IPS-20b (cell line): ENCODE data around the gene FSTL4.

Experiments
- H3K27ac ChIP-seq: one replicate; pipeline ENCODE4 v1.5.1; 2013; ENCODE audit warnings: low read length
- H3K27me3 ChIP-seq: 2 replicates; pipeline ENCODE4 v1.6.1; 2013; ENCODE audit warnings: mild to moderate bottlenecking, low read length, inconsistent platforms; ENCODE audit not compliant: insufficient read depth
- H3K36me3 ChIP-seq: 2 replicates; pipeline ENCODE4 v1.6.1; 2013; ENCODE audit warnings: low read depth, mild to moderate bottlenecking, inconsistent platforms, low read length, moderate library complexity; ENCODE audit not compliant: insufficient read depth
- H3K4me1 ChIP-seq: 2 replicates; pipeline ENCODE4 v1.6.1; 2013; ENCODE audit warnings: mild to moderate bottlenecking, control low read depth, inconsistent platforms, low read length, moderate library complexity; ENCODE audit not compliant: insufficient read depth
- H3K4me3 ChIP-seq: 2 replicates; pipeline ENCODE4 v1.5.1; 2013; ENCODE audit warnings: mild to moderate bottlenecking, low read length, inconsistent platforms
- H3K9ac ChIP-seq: 2 replicates; pipeline ENCODE4 v1.6.1; 2013; ENCODE audit warnings: low read depth, mild to moderate bottlenecking, inconsistent platforms, low read length, moderate library complexity
- H3K9me3 ChIP-seq: 2 replicates; pipeline ENCODE4 v1.6.1; 2013; ENCODE audit warnings: mild to moderate bottlenecking, low read depth, low read length, inconsistent platforms; ENCODE audit not compliant: insufficient read depth

FSTL4 gene

DNA sequence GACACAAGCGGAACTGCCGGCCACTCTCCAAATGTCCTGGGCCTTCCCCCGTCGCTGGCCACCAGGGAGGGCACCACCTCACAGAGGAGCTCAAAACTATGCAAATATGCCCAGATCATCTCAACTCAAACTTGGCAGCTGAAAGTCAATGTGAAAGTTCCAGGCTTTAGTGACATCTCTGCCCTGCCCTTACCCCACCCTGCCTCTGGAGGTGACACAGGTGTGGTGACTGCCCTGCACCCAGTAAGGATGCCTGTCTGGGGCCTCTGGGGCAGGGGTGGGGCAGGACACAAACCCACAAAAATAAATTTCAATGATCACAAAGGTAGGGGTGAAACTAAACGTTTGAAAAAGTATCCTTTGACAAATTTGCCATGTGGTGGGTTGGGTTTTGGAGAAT lies 347.1 kb downstream of the FSTL4 start:
- H3K9me3 ChIP-seq, result no peaks in the 10 kb centered on the region; the same call in 1 of the 2 replicates
- H3K4me1 ChIP-seq, result no peaks in the 10 kb centered on the region
- no peak overlapping the region for H3K4me3 ChIP-seq
- H3K36me3 ChIP-seq, result no peaks in the 10 kb centered on the region
- no peak overlapping the region for H3K27ac ChIP-seq
- no peaks in the 10 kb centered on the region for H3K27me3 ChIP-seq
- H3K9ac ChIP-seq, result no peak overlapping the region

DNA sequence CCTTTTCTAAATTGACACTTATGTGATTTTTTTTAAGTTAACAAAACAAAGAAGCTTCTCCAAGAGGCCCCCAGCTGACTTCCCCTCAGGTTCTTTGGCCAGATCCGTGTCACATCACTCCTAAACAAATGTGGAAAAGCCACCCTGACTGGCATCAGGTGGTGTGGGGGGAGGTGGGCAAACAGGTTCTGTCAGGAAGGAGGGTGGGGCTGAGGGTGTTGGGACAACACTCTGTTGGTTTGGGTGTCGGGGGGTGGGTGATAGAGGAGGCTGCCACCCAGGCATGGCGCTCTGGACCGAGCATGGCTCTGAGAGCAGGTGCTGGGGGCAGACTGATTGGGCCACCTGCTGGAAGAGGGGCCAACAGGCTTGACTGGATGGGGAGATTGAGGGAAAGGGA lies 349.7 kb downstream of the FSTL4 start:
- Histone ChIP-seq H3K4me1 (0 out of 2 replicates have a peak, but pooled peaks cover 2% of the 10 kb centered on the region), H3K9me3 (no peaks in the 10 kb centered on the region; the same call in 1 of the 2 replicates), H3K36me3 (no peaks in the 10 kb centered on the region), H3K9ac (no peak overlapping the region), H3K4me3 (no peak overlapping the region), H3K27ac (no peak overlapping the region), H3K27me3 (no peaks in the 10 kb centered on the region)

DNA sequence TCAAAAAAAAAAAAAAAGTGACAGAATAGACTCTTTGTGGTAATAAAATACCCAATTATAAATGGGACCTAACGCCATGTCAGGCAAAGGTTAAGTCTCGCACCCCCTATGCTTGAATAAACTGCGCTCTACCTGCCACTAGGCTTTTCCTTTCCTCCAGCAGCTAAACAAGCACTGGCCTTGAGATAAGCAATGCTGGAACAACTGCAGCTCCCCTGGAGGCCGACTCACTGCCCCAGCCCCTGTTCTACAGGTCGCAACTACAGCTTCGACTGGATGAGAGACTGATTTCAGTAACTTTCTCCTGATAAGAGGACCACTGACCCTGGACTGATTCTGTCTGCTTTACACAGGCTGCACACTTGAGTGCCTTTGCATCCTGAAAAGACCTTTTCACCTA lies 350.3 kb downstream of the FSTL4 start:
- 0 out of 2 replicates have a peak, but pooled peaks cover 2% of the 10 kb centered on the region for H3K4me1 ChIP-seq
- H3K4me3 ChIP-seq, result no peak overlapping the region
- H3K36me3 ChIP-seq, result no peaks in the 10 kb centered on the region
- no peaks in the 10 kb centered on the region for H3K27me3 ChIP-seq
- H3K9me3 ChIP-seq, result no peaks in the 10 kb centered on the region; the same call in 1 of the 2 replicates
- no peak overlapping the region for H3K27ac ChIP-seq
- no peak overlapping the region for H3K9ac ChIP-seq

DNA sequence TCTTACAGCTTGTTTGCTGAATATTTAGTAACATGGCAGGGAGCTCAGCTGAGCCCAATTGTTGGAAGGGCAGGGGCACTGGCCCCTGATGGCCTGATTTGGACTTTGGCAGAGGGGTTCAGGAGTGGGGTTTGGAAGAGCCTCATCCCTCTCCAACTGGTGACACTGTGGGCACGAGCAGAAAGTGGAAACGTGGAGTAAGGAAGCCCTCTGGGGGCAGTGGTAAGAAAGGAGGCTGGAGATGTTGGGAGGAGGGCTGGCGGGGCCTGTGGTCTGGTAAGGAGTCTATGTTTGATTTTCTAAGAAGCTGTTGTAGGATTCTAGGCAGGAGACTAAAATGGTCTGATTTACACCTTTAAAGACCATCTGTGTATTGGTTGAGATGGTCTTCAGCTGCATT lies 351.6 kb downstream of the FSTL4 start:
- Histone ChIP-seq H3K4me3 (no peak overlapping the region), H3K4me1 (0 out of 2 replicates have a peak, but pooled peaks cover 2% of the 10 kb centered on the region), H3K36me3 (no peaks in the 10 kb centered on the region), H3K9me3 (no peaks in the 10 kb centered on the region; the same call in 1 of the 2 replicates), H3K9ac (no peak overlapping the region), H3K27ac (no peak overlapping the region), H3K27me3 (no peaks in the 10 kb centered on the region)

DNA sequence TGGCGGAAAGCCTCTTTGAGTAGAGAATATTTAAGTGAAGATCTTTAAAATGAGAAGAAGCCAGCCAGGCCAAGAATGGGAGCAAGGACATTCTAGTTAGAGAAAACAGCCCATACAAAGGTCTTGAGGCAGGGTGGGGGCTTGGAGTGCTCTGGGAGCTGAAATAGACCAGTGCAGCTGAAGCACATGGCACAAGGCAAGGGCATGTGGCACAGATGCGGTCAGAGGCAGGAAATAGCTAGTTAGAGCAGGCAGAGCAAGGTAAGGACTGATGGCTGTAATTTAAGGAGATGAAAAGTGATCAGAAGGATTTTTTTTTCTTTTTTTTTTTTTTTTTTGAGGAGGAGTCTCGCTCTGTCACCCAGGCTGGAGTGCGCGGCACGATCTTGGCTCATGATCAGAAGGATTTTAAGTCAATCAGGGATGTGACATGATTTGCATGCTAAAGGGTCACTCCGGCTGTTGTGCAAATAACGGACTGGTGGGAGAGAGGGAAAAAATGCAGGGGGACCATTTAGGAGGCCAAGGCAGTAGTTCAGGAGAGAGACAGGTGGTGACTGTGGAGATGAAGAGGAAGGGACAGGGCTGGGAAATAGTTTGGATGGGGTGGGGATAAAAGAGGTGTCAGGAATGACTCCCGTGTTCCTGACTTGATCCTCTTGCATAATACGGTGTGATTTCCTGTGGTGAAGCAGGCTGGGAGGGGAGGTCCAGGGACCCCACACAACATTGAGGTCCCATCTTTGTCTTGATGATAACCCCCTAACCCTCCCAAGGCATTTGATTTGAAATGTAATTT lies 352.9 kb downstream of the FSTL4 start:
- H3K4me3 ChIP-seq, result no peak overlapping the region
- no peaks in the 10 kb centered on the region; the same call in 1 of the 2 replicates for H3K9me3 ChIP-seq
- no peak overlapping the region for H3K27ac ChIP-seq
- H3K4me1 ChIP-seq, result 0 out of 2 replicates have a peak, but pooled peaks cover 2% of the 10 kb centered on the region
- no peak overlapping the region for H3K9ac ChIP-seq
- H3K36me3 ChIP-seq, result no peaks in the 10 kb centered on the region
- no peaks in the 10 kb centered on the region for H3K27me3 ChIP-seq

DNA sequence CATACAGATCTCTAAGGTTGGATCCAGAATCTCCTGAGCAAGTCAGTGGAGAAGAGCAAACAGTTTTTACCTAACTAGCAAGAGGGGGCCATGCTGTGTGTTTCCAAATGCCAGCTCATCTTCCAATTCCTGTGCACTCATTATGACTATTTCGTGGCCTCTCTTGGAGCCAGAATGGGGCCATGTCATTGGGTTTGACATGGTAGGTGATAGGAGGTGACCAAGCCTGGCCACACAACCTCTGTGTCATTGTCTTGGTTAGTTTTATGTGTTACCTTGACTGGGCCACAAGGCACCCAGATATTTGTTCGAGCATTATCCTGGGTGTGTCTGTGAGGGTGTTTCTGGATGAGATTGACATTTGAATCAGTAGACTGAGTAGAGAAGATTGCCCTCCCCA lies 354.4 kb downstream of the FSTL4 start:
- no peaks in the 10 kb centered on the region; the same call in 1 of the 2 replicates for H3K9me3 ChIP-seq
- 0 out of 2 replicates have a peak, but pooled peaks cover 2% of the 10 kb centered on the region for H3K4me1 ChIP-seq
- no peaks in the 10 kb centered on the region for H3K27me3 ChIP-seq
- no peak overlapping the region for H3K9ac ChIP-seq
- H3K4me3 ChIP-seq, result no peak overlapping the region
- no peaks in the 10 kb centered on the region for H3K36me3 ChIP-seq
- H3K27ac ChIP-seq, result no peak overlapping the region

DNA sequence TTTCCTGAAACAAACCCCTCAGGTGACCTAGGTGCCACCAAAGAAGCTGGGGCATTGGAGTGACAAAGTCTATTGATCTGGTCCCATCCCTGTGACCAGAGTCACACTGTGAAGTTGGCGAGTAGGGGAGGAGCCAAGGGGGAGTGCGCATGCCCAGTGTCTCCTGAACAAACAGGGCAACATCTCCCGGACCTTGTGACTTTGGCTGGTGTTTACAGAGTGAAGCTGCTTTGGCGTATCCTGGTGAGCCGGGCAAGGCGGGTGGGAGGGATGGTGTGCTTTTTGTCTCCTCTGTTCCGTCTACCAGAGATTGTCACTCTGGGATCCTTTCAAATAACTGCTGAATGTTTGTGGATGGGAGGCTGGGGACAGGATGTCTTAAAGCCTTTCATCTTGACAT lies 356.1 kb downstream of the FSTL4 start:
- Histone ChIP-seq H3K27me3 (no peaks in the 10 kb centered on the region), H3K9ac (no peak overlapping the region), H3K4me1 (0 out of 2 replicates have a peak, but pooled peaks cover 2% of the 10 kb centered on the region), H3K27ac (no peak overlapping the region), H3K9me3 (no peaks in the 10 kb centered on the region), H3K36me3 (no peaks in the 10 kb centered on the region), H3K4me3 (no peak overlapping the region)

DNA sequence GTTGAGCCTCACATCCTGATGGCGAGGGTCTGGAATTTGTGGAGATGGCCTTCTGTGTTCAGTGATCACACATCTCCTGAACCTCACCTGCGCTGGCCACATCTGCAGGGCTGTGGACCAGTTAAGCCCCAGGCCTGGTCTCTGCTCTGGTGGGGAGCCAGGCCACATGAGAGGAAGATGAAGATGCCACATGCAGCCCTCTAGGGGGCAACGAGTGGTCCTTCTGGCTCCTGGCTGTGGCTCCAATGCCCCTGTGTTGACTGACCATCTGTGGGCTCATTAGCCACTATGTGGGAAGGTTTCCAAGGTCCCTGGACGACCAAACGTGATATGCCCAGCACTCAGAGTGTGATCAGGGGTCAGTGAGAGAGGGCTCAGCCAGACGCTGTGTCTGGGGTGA lies 357.5 kb downstream of the FSTL4 start:
- Histone ChIP-seq H3K4me3 (no peak overlapping the region), H3K9ac (no peak overlapping the region), H3K36me3 (no peaks in the 10 kb centered on the region), H3K27ac (no peak overlapping the region), H3K4me1 (0 out of 2 replicates have a peak, but pooled peaks cover 2% of the 10 kb centered on the region), H3K27me3 (no peaks in the 10 kb centered on the region), H3K9me3 (no peaks in the 10 kb centered on the region)

DNA sequence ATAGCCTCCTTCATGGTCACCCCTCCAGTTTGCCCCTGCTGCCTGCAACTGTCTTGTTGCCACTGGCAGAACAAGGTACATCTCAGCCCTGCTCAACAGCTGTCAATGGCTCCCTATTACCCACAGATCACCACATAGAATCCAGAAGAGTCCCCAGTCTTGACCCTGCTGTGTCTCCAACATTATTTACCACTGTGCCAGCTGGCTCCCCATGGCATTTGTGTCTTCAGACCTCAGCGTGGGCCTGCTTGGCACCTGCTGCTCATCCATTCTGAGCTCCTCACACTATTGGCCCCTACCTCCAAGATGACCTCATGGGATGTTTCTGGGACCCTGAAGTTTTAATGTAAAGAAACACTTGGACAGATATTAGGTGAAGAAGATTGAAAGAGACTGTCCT lies 358.7 kb downstream of the FSTL4 start:
- no peak overlapping the region for H3K9ac ChIP-seq
- H3K4me3 ChIP-seq, result no peak overlapping the region
- no peaks in the 10 kb centered on the region for H3K4me1 ChIP-seq
- no peaks in the 10 kb centered on the region for H3K27me3 ChIP-seq
- no peaks in the 10 kb centered on the region for H3K36me3 ChIP-seq
- no peak overlapping the region for H3K27ac ChIP-seq
- H3K9me3 ChIP-seq, result no peaks in the 10 kb centered on the region

DNA sequence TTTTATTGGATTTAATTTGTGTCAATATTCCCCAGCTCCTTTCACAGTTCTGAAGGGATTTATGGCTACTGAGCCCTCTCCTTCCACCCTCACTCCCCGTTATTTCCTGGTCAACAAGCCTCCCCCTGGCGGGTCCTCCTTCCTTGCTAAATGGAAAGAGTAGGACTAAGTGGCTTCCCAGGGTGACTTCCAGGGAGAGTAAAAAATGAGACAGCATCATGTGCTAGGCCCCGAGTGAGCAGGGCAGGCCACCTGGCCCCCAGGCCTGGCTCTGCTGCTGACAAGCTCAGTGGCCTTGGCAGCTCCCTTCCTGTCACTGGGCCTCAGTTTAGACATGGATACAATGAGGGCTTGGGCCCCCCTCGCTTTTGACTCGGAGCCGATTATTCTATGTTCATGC lies 359.3 kb downstream of the FSTL4 start:
- no peak overlapping the region for H3K9ac ChIP-seq
- no peaks in the 10 kb centered on the region for H3K36me3 ChIP-seq
- no peak overlapping the region for H3K27ac ChIP-seq
- no peak overlapping the region for H3K4me3 ChIP-seq
- H3K4me1 ChIP-seq, result no peaks in the 10 kb centered on the region
- H3K27me3 ChIP-seq, result no peaks in the 10 kb centered on the region
- no peaks in the 10 kb centered on the region for H3K9me3 ChIP-seq

DNA sequence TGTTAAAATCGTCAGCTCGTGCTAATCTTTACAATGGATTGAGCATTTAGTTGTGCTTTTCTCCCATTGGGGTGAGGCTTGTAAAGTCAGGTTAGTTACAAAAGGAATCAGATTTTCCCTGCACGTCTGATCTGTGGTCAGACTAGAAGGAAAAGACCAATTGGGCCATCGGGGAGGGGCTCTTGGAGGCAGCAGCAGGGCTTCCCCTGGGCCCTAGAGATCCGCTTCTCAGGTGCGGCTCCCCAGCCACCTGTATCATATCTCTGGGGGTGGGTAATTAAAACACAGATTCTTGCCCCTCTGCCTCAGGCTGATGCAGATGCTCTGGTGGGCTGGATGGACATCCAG lies 360.2 kb downstream of the FSTL4 start:
- Histone ChIP-seq H3K27ac (no peak overlapping the region), H3K36me3 (no peaks in the 10 kb centered on the region), H3K27me3 (no peaks in the 10 kb centered on the region), H3K9ac (peak overlapping the region; percentile 50; the same call in 1 of the 2 replicates), H3K4me3 (peak overlapping the region; percentile 36; the same call in 1 of the 2 replicates), H3K9me3 (no peaks in the 10 kb centered on the region), H3K4me1 (no peaks in the 10 kb centered on the region)
